Glutamatergic neuron (in vitro differentiated cells): ENCODE data around the gene AIF1. TPM values are rescaled to one million over a fixed set of nuclear protein-coding genes. Genes with fewer than 3 reads are reported as not detected.
A peak's percentile ranks its signal among the peaks of the same experiment; 100 is the strongest.

Source experiments
- DNase-seq: peaks from one replicate; pipeline ENCODE4 v3.0.0; 2022
- H3K27ac Mint-ChIP-seq: one replicate; pipeline ENCODE4 v1.8.0; 2020; ENCODE audit warnings: mild to moderate bottlenecking, mixed read lengths, inconsistent platforms; ENCODE audit not compliant: unreplicated experiment
- H3K27me3 Mint-ChIP-seq: one replicate; pipeline ENCODE4 v1.8.0; 2020; ENCODE audit warnings: mild to moderate bottlenecking, moderate library complexity, mixed read lengths, inconsistent platforms; ENCODE audit not compliant: unreplicated experiment
- H3K36me3 Mint-ChIP-seq: one replicate; pipeline ENCODE4 v1.8.0; 2020; ENCODE audit warnings: mild to moderate bottlenecking, mixed read lengths, inconsistent platforms; ENCODE audit not compliant: unreplicated experiment
- H3K4me1 Mint-ChIP-seq: one replicate; pipeline ENCODE4 v1.8.0; 2020; ENCODE audit warnings: mild to moderate bottlenecking, low read depth, mixed read lengths, inconsistent platforms; ENCODE audit not compliant: unreplicated experiment
- H3K4me3 Mint-ChIP-seq: one replicate; pipeline ENCODE4 v1.8.0; 2020; ENCODE audit warnings: mild to moderate bottlenecking, mixed read lengths, inconsistent platforms; ENCODE audit not compliant: unreplicated experiment
- H3K9me3 Mint-ChIP-seq: one replicate; pipeline ENCODE4 v1.8.0; 2020; ENCODE audit warnings: mild to moderate bottlenecking, moderate library complexity, mixed read lengths, inconsistent platforms; ENCODE audit not compliant: unreplicated experiment
- total RNA-seq: library from RNA; stranded (reverse); fragmentation: NEBNext Ultra II Directional; extraction: Animal tissue kit (Norgen Biotek cat#: 25700); gene quantifications from one replicate; pipeline ENCODE4 v1.2.1, GENCODE V29; 2021; ENCODE audit not compliant: unreplicated experiment
- TF ChIP-seq, protein P1 (sequence below): fragments of 200-600 bp; sonication (generic); IDR thresholded peaks from one replicate; pipeline ENCODE4 v1.5.0; 2021; ENCODE audit not compliant: partially characterized antibody, unreplicated experiment

The AIF1 gene
- total RNA-seq, 1 donor from 2014 or later = not detected

DNA sequence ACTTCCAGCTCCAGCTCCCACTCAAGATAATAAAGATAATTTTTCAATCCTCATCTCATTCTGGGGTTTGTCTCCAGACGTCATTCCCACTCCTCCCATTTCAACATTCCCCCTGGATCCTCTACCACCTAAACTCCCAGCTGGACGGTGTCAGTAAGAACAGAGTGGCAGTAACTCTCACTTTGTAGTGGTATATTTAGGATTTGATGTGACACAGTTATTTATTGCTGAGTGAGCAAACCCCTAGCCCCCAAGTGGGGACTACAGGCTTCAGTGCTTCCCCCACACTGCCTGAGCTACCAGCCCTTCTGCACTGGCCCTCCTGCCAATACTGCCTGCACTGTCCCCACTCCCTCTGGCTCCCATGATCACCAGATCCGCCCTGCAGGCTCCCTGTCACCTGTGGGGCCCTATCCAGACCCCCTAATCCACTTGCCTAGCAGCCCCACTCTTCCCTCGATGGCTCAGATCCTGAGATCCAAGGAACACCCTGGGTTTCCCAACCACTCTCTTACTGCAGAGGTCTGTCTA lies 43.2 kb downstream of the AIF1 start:
- no peaks in the 10 kb centered on the region for H3K9me3 Mint-ChIP-seq
- peak overlapping the region; percentile 93 for H3K4me3 Mint-ChIP-seq
- peaks cover 21% of the 10 kb centered on the region for H3K4me1 Mint-ChIP-seq
- TF ChIP-seq, protein P1, sequence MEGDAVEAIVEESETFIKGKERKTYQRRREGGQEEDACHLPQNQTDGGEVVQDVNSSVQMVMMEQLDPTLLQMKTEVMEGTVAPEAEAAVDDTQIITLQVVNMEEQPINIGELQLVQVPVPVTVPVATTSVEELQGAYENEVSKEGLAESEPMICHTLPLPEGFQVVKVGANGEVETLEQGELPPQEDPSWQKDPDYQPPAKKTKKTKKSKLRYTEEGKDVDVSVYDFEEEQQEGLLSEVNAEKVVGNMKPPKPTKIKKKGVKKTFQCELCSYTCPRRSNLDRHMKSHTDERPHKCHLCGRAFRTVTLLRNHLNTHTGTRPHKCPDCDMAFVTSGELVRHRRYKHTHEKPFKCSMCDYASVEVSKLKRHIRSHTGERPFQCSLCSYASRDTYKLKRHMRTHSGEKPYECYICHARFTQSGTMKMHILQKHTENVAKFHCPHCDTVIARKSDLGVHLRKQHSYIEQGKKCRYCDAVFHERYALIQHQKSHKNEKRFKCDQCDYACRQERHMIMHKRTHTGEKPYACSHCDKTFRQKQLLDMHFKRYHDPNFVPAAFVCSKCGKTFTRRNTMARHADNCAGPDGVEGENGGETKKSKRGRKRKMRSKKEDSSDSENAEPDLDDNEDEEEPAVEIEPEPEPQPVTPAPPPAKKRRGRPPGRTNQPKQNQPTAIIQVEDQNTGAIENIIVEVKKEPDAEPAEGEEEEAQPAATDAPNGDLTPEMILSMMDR = no peak
- DNase-seq = no peak
- H3K27ac Mint-ChIP-seq = peak overlapping the region; percentile 17
- peaks cover 15% of the 10 kb centered on the region for H3K27me3 Mint-ChIP-seq
- peaks cover 4% of the 10 kb centered on the region for H3K36me3 Mint-ChIP-seq

DNA sequence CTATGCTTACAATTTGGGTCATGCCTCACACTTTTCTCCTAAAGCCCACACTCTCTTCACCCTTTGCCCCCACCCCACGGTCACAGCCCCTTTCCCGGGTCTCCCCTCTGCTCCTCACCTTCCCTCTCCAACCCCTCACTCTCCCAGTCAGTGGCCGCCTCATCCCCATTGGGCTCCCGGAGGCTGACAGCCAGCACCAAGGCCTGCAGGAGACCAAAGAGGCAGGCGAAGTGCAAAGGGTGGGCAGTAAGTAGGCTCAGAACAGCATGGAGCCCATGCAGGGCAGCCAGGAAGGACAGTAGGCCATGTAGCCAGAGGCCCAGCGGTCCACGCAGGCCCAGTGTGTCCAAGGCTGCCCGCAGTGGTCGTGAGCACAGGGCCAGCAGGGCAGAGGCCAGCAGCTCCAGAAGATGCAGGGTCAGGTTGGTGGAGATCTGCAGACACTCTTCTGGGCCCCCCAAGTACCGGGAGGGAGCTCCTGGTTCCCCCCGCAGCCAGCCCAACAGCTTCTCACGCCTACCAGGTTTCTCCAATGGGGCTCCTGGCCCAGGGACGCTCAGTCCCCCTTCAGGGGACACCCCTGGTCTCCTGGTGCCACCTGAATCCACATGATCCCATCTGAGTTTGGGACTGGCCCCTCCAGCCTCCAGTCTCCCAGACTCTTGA lies 44.1 kb downstream of the AIF1 start:
- H3K9me3 Mint-ChIP-seq = peaks cover under 1% of the 10 kb centered on the region
- H3K36me3 Mint-ChIP-seq = peaks cover 4% of the 10 kb centered on the region
- H3K4me3 Mint-ChIP-seq = peak overlapping the region; percentile 93
- peaks cover 29% of the 10 kb centered on the region for H3K4me1 Mint-ChIP-seq
- no peak overlapping the region for H3K27ac Mint-ChIP-seq
- TF ChIP-seq, protein P1 = no peak
- no peak for DNase-seq
- H3K27me3 Mint-ChIP-seq = peaks cover 18% of the 10 kb centered on the region

DNA sequence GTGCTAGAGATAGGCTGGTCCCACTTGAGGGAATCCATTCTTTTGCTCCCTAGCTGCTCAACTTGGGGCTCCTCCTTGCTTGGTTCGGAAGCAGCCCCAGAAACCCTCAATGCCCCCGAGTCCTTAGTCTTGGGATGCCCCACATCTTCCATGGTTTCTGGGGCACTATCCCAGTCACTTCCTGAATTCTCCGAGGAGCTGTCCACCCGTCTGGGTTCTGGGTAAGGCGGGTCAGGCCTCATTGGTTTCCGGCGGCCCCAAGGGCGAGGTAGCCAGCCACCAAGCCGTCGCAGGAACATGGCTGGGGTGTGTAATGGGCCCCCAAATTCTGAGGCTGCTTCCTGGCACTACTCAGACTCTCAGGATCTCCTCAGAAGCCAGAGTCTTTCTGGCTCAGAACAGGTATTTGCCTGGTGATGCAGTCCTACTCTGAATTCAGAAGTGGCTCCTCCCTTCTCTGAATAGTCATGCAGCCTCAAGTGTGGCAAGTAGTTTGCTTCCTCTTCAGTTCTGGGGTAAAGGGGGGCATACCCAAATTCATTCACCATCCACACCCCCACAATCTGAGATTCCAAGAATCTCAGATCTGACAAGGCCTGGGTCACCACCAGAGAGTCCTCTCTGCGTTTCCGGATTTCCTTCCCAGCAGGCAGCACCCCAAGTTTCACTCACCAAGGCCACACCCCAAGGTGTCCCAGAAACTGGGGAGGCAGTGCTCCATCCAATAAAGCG lies 44.8 kb downstream of the AIF1 start:
- no peak for DNase-seq
- Mint-ChIP-seq H3K27me3 (peaks cover 21% of the 10 kb centered on the region), H3K4me1 (peaks cover 31% of the 10 kb centered on the region), H3K4me3 (peak overlapping the region; percentile 93), H3K36me3 (peaks cover 4% of the 10 kb centered on the region), H3K27ac (peak overlapping the region; percentile 92), H3K9me3 (peaks cover 8% of the 10 kb centered on the region)
- TF ChIP-seq, protein P1 = no peak

DNA sequence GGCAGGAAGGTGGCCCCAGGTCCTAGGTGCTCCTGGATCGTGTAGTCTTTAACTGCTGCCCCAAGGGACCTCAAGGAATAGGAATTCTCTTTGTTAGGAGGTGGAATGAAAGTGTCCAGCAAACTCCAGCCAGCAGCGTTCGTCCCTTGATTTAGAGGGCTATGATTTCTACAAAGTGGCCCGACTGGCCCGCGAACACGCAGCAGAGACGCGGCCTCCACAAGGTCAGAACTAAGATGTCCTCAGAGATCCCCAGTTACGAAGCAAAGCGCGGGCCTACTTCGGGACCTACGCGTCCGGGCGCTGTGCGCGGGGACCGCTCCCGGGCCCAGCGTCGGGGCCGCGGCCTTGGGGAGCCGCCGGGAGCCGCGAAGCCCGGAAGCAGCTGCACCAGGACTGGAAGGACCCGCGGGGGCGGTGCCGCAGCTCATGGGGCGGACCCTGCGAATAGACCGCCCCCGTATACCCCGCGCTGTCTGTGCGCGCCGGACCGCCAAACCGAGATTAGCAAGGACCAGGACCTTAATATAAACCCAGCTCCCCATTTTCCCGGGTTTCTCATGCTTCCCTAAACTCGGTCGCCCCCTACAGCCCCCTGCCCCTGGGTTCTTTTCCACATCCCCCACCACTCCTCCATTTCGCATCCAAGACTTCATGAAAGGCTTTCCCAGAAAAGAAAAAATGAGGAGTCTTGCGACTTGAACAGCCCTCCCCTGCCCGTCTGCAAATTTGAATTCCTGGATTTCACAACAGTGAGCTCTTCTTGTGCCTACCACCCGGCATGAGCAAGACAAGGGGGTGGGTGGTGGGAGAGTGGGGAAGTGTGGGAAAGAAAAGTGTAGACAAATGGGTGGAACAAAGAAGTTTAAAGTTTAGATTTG lies 45.6 kb downstream of the AIF1 start, which contains the start of gene C6orf47:
Gene C6orf47, minus strand, starts transcription at position 398 of the 881 bp plus-strand sequence. CDS start 831 bp downstream, outside the sequence.
- H3K27ac Mint-ChIP-seq = peak within 1 kb of the TSS; percentile 92
- TF ChIP-seq, protein P1 = no peak
- H3K9me3 Mint-ChIP-seq = peaks cover 9% of the 10 kb centered on the region
- H3K4me1 Mint-ChIP-seq = peaks cover 29% of the 10 kb centered on the region
- H3K36me3 Mint-ChIP-seq = peaks cover 2% of the 10 kb centered on the region
- peak within 1 kb of the TSS; percentile 93 for H3K4me3 Mint-ChIP-seq
- peak; percentile 86 for DNase-seq
- peaks cover 22% of the 10 kb centered on the region for H3K27me3 Mint-ChIP-seq
